SK-N-SH (cell line): ENCODE measurements around the gene CTXND1.

ENCODE experiments used
- CTCF ChIP-seq: fragments of 200-600 bp; sonication (generic); IDR thresholded peaks from 2 replicates; pipeline ENCODE4 v1.6.1; 2017; ENCODE audit warnings: antibody characterized with exemption, mild to moderate bottlenecking, moderate library complexity
- EP300 ChIP-seq, 2 experiments: IDR thresholded peaks; 2 replicates each; pipeline versions ENCODE4 v1.4.0 to v1.6.1; 2012; ENCODE audit warnings: borderline replicate concordance in 1 of 2, low read depth in 1 of 2, low read length in 1 of 2
- FOXJ3 ChIP-seq: sonication (generic); formaldehyde crosslinking; IDR thresholded peaks from 2 replicates; pipeline ENCODE4 v1.5.1; 2020; ENCODE audit warnings: mild to moderate bottlenecking, missing genetic modification reagents
- JUND ChIP-seq: IDR thresholded peaks from 2 replicates; pipeline ENCODE4 v1.4.0; 2012
- POLR2AphosphoS5 ChIP-seq: IDR thresholded peaks from 2 replicates; pipeline ENCODE4 v1.6.1; 2012; ENCODE audit warnings: low read depth, low read length
- RCOR1 ChIP-seq: fragments of 150-350 bp; IDR thresholded peaks from 2 replicates; pipeline ENCODE4 v1.6.1; 2017; ENCODE audit warnings: antibody characterized with exemption, low read length
- TAF1 ChIP-seq: IDR thresholded peaks from 2 replicates; pipeline ENCODE4 v1.6.1; 2012; ENCODE audit warnings: low read depth, mild to moderate bottlenecking, low read length, moderate library complexity, borderline replicate concordance
- TCF12 ChIP-seq: IDR thresholded peaks from 2 replicates; pipeline ENCODE4 v1.4.0; 2012
- USF2 ChIP-seq: fragments of 150-350 bp; IDR thresholded peaks from 2 replicates; pipeline ENCODE4 v1.6.1; 2017; ENCODE audit warnings: antibody characterized with exemption, low read length, low read depth, borderline replicate concordance

DNA sequence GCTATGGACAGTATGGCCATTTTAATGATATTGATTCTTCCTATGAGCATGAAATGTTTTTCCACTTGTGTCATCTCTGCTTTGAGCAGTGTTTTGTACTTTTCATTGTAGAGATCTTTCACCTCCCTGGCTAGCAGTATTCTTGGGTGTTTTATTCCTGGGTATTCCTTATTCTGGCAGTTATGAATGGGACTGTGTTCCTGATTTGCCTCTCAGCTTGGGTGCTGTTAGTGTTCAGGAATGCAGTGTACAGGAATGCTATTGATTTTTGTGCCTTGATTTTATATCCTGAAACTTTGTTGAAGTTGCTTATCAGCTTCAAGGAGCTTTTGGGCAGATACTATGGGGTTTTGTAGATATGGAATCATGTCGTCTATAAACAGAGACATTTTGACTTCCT lies 49.5 kb upstream of the CTXND1 start:
- TF ChIP-seq JUND (no peak), EP300 (IDR thresholded peaks at IDR 0.05; ENCODE audit: borderline replicate concordance in 1 of 2, low read depth in 1 of 2, low read length in 1 of 2) (no peak), TCF12 (no peak), CTCF (no peak), TAF1 (no peak), USF2 (no peak), FOXJ3 (CRISPR knock-in tag) (no peak), RCOR1 (no peak), POLR2AphosphoS5 (no peak)
